Central memory CD8-positive, alpha-beta T cell (primary cell): ENCODE results near the gene RSRP1.

ENCODE experiments used
- ATAC-seq: fragments of 150-1000 bp; cut with Tn5 transposase; replicated peaks from 2 replicates; pipeline ENCODE4 v1.10.0; 2022; ENCODE audit warnings: mild to moderate bottlenecking, moderate FRiP score, moderate number of reproducible peaks; ENCODE audit not compliant: poor library complexity, severe bottlenecking; ENCODE audit errors: extremely low read depth
- DNase-seq, 2 donors: peaks; one replicate each; pipeline ENCODE4 v3.0.0; 2021; ENCODE audit warnings: low spot score in 2 of 2
- H3K27ac Mint-ChIP-seq: one replicate; pipeline ENCODE4 v1.8.0; 2022; ENCODE audit warnings: low read depth, mild to moderate bottlenecking, moderate library complexity, mixed read lengths
- H3K27me3 Mint-ChIP-seq: one replicate; pipeline ENCODE4 v1.8.0; 2022; ENCODE audit warnings: mixed read lengths
- H3K36me3 Mint-ChIP-seq: one replicate; pipeline ENCODE4 v1.8.0; 2022; ENCODE audit warnings: mild to moderate bottlenecking, moderate library complexity, mixed read lengths; ENCODE audit not compliant: insufficient read depth
- H3K4me1 Mint-ChIP-seq: one replicate; pipeline ENCODE4 v1.8.0; 2022; ENCODE audit warnings: mixed read lengths
- H3K4me3 Mint-ChIP-seq: one replicate; pipeline ENCODE4 v1.8.0; 2022; ENCODE audit warnings: mild to moderate bottlenecking, moderate library complexity, mixed read lengths
- H3K9me3 Mint-ChIP-seq: one replicate; pipeline ENCODE4 v1.8.0; 2022; ENCODE audit warnings: mixed read lengths

Gene RSRP1

GRCh38 chr1:25205786-25206185 is 41.5 kb downstream of the RSRP1 start:
- Mint-ChIP-seq H3K9me3 (no peaks in the 10 kb centered on the region), H3K27ac (no peak overlapping the region), H3K27me3 (peaks cover 13% of the 10 kb centered on the region), H3K4me3 (no peak overlapping the region), H3K36me3 (peaks cover 3% of the 10 kb centered on the region), H3K4me1 (no peaks in the 10 kb centered on the region)
- ATAC-seq (no peak), DNase-seq (no peak)

GRCh38 chr1:25204797-25205480 is 42.3 kb downstream of the RSRP1 start:
- Mint-ChIP-seq H3K4me1 (no peaks in the 10 kb centered on the region), H3K27ac (no peak overlapping the region), H3K9me3 (no peaks in the 10 kb centered on the region), H3K36me3 (peaks cover 2% of the 10 kb centered on the region), H3K4me3 (no peak overlapping the region), H3K27me3 (peaks cover 5% of the 10 kb centered on the region)
- DNase-seq = peak in 1 of 2 donors; percentile 13
- no peak for ATAC-seq

GRCh38 chr1:25201006-25201405 is 46.2 kb downstream of the RSRP1 start:
- Mint-ChIP-seq H3K27me3 (no peaks in the 10 kb centered on the region), H3K27ac (no peak overlapping the region), H3K4me1 (peaks cover 10% of the 10 kb centered on the region), H3K9me3 (no peaks in the 10 kb centered on the region), H3K4me3 (no peak overlapping the region), H3K36me3 (no peaks in the 10 kb centered on the region)
- no peak for ATAC-seq
- DNase-seq = no peak

- Mint-ChIP-seq H3K36me3 (no peaks in the 10 kb centered on the region), H3K9me3 (no peaks in the 10 kb centered on the region), H3K27ac (no peak overlapping the region), H3K4me1 (peaks cover 10% of the 10 kb centered on the region), H3K4me3 (no peak overlapping the region), H3K27me3 (no peaks in the 10 kb centered on the region)
- ATAC-seq (no peak), DNase-seq (no peak)
Observed at GRCh38 chr1:25199819-25200620, 47.2 kb downstream of the RSRP1 start.

GRCh38 chr1:25198663-25199252 is 48.5 kb downstream of the RSRP1 start:
- Mint-ChIP-seq H3K36me3 (no peaks in the 10 kb centered on the region), H3K9me3 (no peaks in the 10 kb centered on the region), H3K27me3 (no peaks in the 10 kb centered on the region), H3K4me3 (no peak overlapping the region), H3K27ac (no peak overlapping the region), H3K4me1 (peaks cover 16% of the 10 kb centered on the region)
- ATAC-seq (no peak), DNase-seq (no peak)

GRCh38 chr1:25197982-25198662 is 49.1 kb downstream of the RSRP1 start:
- ATAC-seq (no peak), DNase-seq (no peak)
- Mint-ChIP-seq H3K4me3 (no peak overlapping the region), H3K36me3 (no peaks in the 10 kb centered on the region), H3K27me3 (no peaks in the 10 kb centered on the region), H3K4me1 (peaks cover 16% of the 10 kb centered on the region), H3K27ac (no peak overlapping the region), H3K9me3 (no peaks in the 10 kb centered on the region)

GRCh38 chr1:25197235-25197975 is 49.8 kb downstream of the RSRP1 start:
- Mint-ChIP-seq H3K4me3 (no peak overlapping the region), H3K27me3 (no peaks in the 10 kb centered on the region), H3K4me1 (peaks cover 16% of the 10 kb centered on the region), H3K27ac (no peak overlapping the region), H3K9me3 (no peaks in the 10 kb centered on the region), H3K36me3 (no peaks in the 10 kb centered on the region)
- no peak for ATAC-seq
- no peak for DNase-seq

- H3K4me3 Mint-ChIP-seq = no peak overlapping the region
- H3K36me3 Mint-ChIP-seq = no peaks in the 10 kb centered on the region
- H3K27me3 Mint-ChIP-seq = no peaks in the 10 kb centered on the region
- peaks cover 16% of the 10 kb centered on the region for H3K4me1 Mint-ChIP-seq
- H3K9me3 Mint-ChIP-seq = no peaks in the 10 kb centered on the region
- no peak overlapping the region for H3K27ac Mint-ChIP-seq
- ATAC-seq = no peak
- DNase-seq = no peak
Observed at GRCh38 chr1:25196830-25197229, 50.4 kb downstream of the RSRP1 start.

- DNase-seq (no peak), ATAC-seq (no peak)
- Mint-ChIP-seq H3K4me3 (no peak overlapping the region), H3K4me1 (peaks cover 16% of the 10 kb centered on the region), H3K9me3 (no peaks in the 10 kb centered on the region), H3K27ac (no peak overlapping the region), H3K36me3 (no peaks in the 10 kb centered on the region), H3K27me3 (no peaks in the 10 kb centered on the region)
Observed at GRCh38 chr1:25195835-25196234, 51.4 kb downstream of the RSRP1 start.

- H3K9me3 Mint-ChIP-seq = no peaks in the 10 kb centered on the region
- DNase-seq = no peak
- ATAC-seq = no peak
Observed at GRCh38 chr1:25194572-25195020, 52.7 kb downstream of the RSRP1 start.

GRCh38 chr1:25194054-25194453 is 53.2 kb downstream of the RSRP1 start:
- no peak overlapping the region for H3K27ac Mint-ChIP-seq
- H3K36me3 Mint-ChIP-seq = no peaks in the 10 kb centered on the region
- ATAC-seq = no peak
- no peak overlapping the region for H3K4me3 Mint-ChIP-seq
- no peaks in the 10 kb centered on the region for H3K9me3 Mint-ChIP-seq
- DNase-seq = no peak
- H3K4me1 Mint-ChIP-seq = peaks cover 16% of the 10 kb centered on the region
- no peaks in the 10 kb centered on the region for H3K27me3 Mint-ChIP-seq

More at GRCh38 chr1:25194572-25195020, 52.7 kb downstream of the RSRP1 start:
- Mint-ChIP-seq H3K4me3 (no peak overlapping the region), H3K36me3 (no peaks in the 10 kb centered on the region), H3K4me1 (peaks cover 16% of the 10 kb centered on the region), H3K27me3 (no peaks in the 10 kb centered on the region), H3K27ac (no peak overlapping the region)

- Mint-ChIP-seq H3K9me3 (no peaks in the 10 kb centered on the region), H3K36me3 (no peaks in the 10 kb centered on the region), H3K27ac (no peak overlapping the region), H3K27me3 (no peaks in the 10 kb centered on the region), H3K4me3 (no peak overlapping the region), H3K4me1 (peaks cover 12% of the 10 kb centered on the region)
- DNase-seq (no peak), ATAC-seq (no peak)
Observed at GRCh38 chr1:25193229-25193628, 54.0 kb downstream of the RSRP1 start.
